LNCaP clone FGC (cell line): Measurements from ENCODE around the gene PCCA.

Experiments
- DNase-seq: peaks from one replicate; pipeline ENCODE4 v3.0.0-alpha.2; 2011; ENCODE audit warnings: low read depth
- H3K4me3 ChIP-seq: 2 replicates; pipeline ENCODE4 v1.5.1; 2011; ENCODE audit warnings: mild to moderate bottlenecking, low read depth, low read length, control low read depth
- CTCF ChIP-seq: IDR thresholded peaks from 2 replicates; pipeline ENCODE4 v1.5.1; 2012; ENCODE audit warnings: mild to moderate bottlenecking; ENCODE audit not compliant: control insufficient read depth, insufficient read depth; ENCODE audit errors: extremely low read depth

The PCCA gene

GRCh38 chr13:100532836-100533435, 444.0 kb downstream of the PCCA start:
- TF ChIP-seq CTCF: no peak
- no peak for DNase-seq
- no peak overlapping the region for H3K4me3 ChIP-seq

GRCh38 chr13:100533588-100534041, 444.7 kb downstream of the PCCA start:
- peak; percentile 79 for DNase-seq
- peak overlapping the region; percentile 21; the same call in 1 of the 2 replicates for H3K4me3 ChIP-seq
- TF ChIP-seq CTCF: no peak

- TF ChIP-seq CTCF: no peak
- no peak overlapping the region for H3K4me3 ChIP-seq
- no peak for DNase-seq
Observed at GRCh38 chr13:100534147-100534843, 445.4 kb downstream of the PCCA start.

- no peak overlapping the region for H3K4me3 ChIP-seq
- no peak for DNase-seq
Observed at GRCh38 chr13:100534911-100535310, 446.0 kb downstream of the PCCA start.

GRCh38 chr13:100535426-100536135, 446.7 kb downstream of the PCCA start:
- no peak for TF ChIP-seq CTCF

More at GRCh38 chr13:100534911-100535310, 446.0 kb downstream of the PCCA start:
- no peak for TF ChIP-seq CTCF

GRCh38 chr13:100536643-100537180, 447.8 kb downstream of the PCCA start:
- no peak overlapping the region for H3K4me3 ChIP-seq
- DNase-seq: no peak
- TF ChIP-seq CTCF: no peak

More at GRCh38 chr13:100535426-100536135, 446.7 kb downstream of the PCCA start:
- no peak overlapping the region for H3K4me3 ChIP-seq
- no peak for DNase-seq
